SK-N-SH treated with all-trans-retinoic acid at 6 μM for 48 hours (cell line): Measurements from ENCODE around the gene FBXO42.

Experiments
- BACH2 ChIP-seq: fragments of 250-450 bp; sonication (Bioruptor Pico); IDR thresholded peaks from 2 replicates; pipeline ENCODE4 v1.9.0; 2021; ENCODE audit warnings: mild to moderate bottlenecking, borderline replicate concordance
- CSDC2 ChIP-seq: fragments of 250-450 bp; sonication (Bioruptor Pico); IDR thresholded peaks from 2 replicates; pipeline ENCODE4 v1.5.0; 2020; ENCODE audit warnings: mild to moderate bottlenecking, moderate library complexity
- ISL1 ChIP-seq: fragments of 250-450 bp; sonication (Bioruptor Pico); IDR thresholded peaks from 2 replicates; pipeline ENCODE4 v2.1.2; 2022; ENCODE audit warnings: mild to moderate bottlenecking, moderate library complexity
- RARB ChIP-seq: fragments of 250-450 bp; sonication (Bioruptor Pico); IDR thresholded peaks from 2 replicates; pipeline ENCODE4 v1.8.0; 2021; ENCODE audit warnings: mild to moderate bottlenecking, moderate library complexity
- SNAI2 ChIP-seq: fragments of 250-450 bp; sonication (Bioruptor Pico); IDR thresholded peaks from 2 replicates; pipeline ENCODE4 v1.5.0; 2020; ENCODE audit warnings: mild to moderate bottlenecking, moderate library complexity
- TOX ChIP-seq: fragments of 250-450 bp; sonication (Bioruptor Pico); IDR thresholded peaks from 2 replicates; pipeline ENCODE4 v1.8.0; 2021; ENCODE audit warnings: mild to moderate bottlenecking, moderate library complexity, borderline replicate concordance
- ZFP3 ChIP-seq: fragments of 250-450 bp; sonication (Bioruptor Pico); IDR thresholded peaks from 2 replicates; pipeline ENCODE4 v1.5.0; 2020; ENCODE audit warnings: mild to moderate bottlenecking, moderate library complexity
- ZFP30 ChIP-seq: fragments of 450-650 bp; formaldehyde crosslinking; IDR thresholded peaks from 2 replicates; pipeline ENCODE4 v1.5.0; 2022; ENCODE audit warnings: mild to moderate bottlenecking, moderate library complexity
- ZNF8 ChIP-seq: fragments of 450-650 bp; formaldehyde crosslinking; IDR thresholded peaks from 2 replicates; pipeline ENCODE4 v1.5.0; 2020; ENCODE audit warnings: mild to moderate bottlenecking, moderate library complexity
- TF ChIP-seq, protein P1 (sequence below): fragments of 250-450 bp; sonication (Bioruptor Pico); IDR thresholded peaks from 2 replicates; pipeline ENCODE4 v1.8.0; 2021; ENCODE audit warnings: low read depth, mild to moderate bottlenecking, moderate library complexity, borderline replicate concordance
- TF ChIP-seq, protein P2 (sequence below): fragments of 250-450 bp; sonication (Bioruptor Pico); IDR thresholded peaks from 2 replicates; pipeline ENCODE4 v1.8.0; 2020; ENCODE audit warnings: mild to moderate bottlenecking, moderate library complexity, borderline replicate concordance
- TF ChIP-seq, protein P3 (sequence below): fragments of 250-450 bp; sonication (Bioruptor Pico); IDR thresholded peaks from 2 replicates; pipeline ENCODE4 v1.5.1; 2020; ENCODE audit warnings: low read depth, mild to moderate bottlenecking, moderate library complexity

DNA sequence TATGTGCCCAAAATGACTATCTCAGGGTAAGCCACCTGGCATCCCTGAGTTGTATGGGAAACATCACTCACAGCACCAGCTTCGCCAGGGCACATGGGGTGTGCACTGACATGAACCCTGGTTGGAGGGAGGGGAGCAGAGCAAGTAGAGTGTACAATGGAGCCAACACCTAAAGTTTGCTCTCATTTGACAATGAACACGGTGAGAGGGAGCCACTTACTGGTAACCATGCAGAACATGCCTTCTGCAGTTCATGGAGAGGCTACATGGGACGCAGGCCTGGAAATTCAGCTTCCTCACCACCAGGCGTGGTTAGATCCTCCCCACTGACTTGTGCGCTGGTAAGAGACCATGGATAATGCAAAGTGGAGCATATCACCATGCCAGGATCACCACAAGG is 105.3 kb downstream of the FBXO42 start:
- TF ChIP-seq, protein P1, sequence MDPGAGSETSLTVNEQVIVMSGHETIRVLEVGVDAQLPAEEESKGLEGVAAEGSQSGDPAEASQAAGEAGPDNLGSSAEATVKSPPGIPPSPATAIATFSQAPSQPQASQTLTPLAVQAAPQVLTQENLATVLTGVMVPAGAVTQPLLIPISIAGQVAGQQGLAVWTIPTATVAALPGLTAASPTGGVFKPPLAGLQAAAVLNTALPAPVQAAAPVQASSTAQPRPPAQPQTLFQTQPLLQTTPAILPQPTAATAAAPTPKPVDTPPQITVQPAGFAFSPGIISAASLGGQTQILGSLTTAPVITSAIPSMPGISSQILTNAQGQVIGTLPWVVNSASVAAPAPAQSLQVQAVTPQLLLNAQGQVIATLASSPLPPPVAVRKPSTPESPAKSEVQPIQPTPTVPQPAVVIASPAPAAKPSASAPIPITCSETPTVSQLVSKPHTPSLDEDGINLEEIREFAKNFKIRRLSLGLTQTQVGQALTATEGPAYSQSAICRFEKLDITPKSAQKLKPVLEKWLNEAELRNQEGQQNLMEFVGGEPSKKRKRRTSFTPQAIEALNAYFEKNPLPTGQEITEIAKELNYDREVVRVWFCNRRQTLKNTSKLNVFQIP (CRISPR knock-in tag) = no peak
- TF ChIP-seq ISL1 (CRISPR knock-in tag) (no peak), TOX (CRISPR knock-in tag) (no peak), ZFP30 (CRISPR knock-in tag) (no peak), RARB (CRISPR knock-in tag) (no peak), SNAI2 (no peak), ZNF8 (CRISPR knock-in tag) (no peak), CSDC2 (CRISPR knock-in tag) (no peak), ZFP3 (CRISPR knock-in tag) (no peak), BACH2 (CRISPR knock-in tag) (no peak)
- TF ChIP-seq, protein P2, sequence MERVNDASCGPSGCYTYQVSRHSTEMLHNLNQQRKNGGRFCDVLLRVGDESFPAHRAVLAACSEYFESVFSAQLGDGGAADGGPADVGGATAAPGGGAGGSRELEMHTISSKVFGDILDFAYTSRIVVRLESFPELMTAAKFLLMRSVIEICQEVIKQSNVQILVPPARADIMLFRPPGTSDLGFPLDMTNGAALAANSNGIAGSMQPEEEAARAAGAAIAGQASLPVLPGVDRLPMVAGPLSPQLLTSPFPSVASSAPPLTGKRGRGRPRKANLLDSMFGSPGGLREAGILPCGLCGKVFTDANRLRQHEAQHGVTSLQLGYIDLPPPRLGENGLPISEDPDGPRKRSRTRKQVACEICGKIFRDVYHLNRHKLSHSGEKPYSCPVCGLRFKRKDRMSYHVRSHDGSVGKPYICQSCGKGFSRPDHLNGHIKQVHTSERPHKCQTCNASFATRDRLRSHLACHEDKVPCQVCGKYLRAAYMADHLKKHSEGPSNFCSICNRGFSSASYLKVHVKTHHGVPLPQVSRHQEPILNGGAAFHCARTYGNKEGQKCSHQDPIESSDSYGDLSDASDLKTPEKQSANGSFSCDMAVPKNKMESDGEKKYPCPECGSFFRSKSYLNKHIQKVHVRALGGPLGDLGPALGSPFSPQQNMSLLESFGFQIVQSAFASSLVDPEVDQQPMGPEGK = no peak
- TF ChIP-seq, protein P3, sequence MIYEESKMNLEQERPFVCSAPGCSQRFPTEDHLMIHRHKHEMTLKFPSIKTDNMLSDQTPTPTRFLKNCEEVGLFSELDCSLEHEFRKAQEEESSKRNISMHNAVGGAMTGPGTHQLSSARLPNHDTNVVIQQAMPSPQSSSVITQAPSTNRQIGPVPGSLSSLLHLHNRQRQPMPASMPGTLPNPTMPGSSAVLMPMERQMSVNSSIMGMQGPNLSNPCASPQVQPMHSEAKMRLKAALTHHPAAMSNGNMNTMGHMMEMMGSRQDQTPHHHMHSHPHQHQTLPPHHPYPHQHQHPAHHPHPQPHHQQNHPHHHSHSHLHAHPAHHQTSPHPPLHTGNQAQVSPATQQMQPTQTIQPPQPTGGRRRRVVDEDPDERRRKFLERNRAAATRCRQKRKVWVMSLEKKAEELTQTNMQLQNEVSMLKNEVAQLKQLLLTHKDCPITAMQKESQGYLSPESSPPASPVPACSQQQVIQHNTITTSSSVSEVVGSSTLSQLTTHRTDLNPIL = no peak
